Rectal smooth muscle tissue (tissue), 1 donor: Measurements from ENCODE around the gene STAB1.

Experiments used
- H3K27ac ChIP-seq: one replicate; pipeline ENCODE4 v1.7.0; 2013; ENCODE audit warnings: low read depth, low read length, inconsistent platforms
- H3K27me3 ChIP-seq: one replicate; pipeline ENCODE4 v1.7.0; 2013; ENCODE audit warnings: low read length; ENCODE audit not compliant: control insufficient read depth, insufficient read depth
- H3K36me3 ChIP-seq: one replicate; pipeline ENCODE4 v1.7.0; 2013; ENCODE audit warnings: low read length; ENCODE audit not compliant: control insufficient read depth, insufficient read depth
- H3K4me1 ChIP-seq: one replicate; pipeline ENCODE4 v1.7.0; 2013; ENCODE audit warnings: low read length; ENCODE audit not compliant: control insufficient read depth, insufficient read depth
- H3K4me3 ChIP-seq: one replicate; pipeline ENCODE4 v1.7.0; 2013; ENCODE audit warnings: low read length
- H3K9ac ChIP-seq: one replicate; pipeline ENCODE4 v1.7.0; 2013; ENCODE audit warnings: low read length

The STAB1 gene, protein sequence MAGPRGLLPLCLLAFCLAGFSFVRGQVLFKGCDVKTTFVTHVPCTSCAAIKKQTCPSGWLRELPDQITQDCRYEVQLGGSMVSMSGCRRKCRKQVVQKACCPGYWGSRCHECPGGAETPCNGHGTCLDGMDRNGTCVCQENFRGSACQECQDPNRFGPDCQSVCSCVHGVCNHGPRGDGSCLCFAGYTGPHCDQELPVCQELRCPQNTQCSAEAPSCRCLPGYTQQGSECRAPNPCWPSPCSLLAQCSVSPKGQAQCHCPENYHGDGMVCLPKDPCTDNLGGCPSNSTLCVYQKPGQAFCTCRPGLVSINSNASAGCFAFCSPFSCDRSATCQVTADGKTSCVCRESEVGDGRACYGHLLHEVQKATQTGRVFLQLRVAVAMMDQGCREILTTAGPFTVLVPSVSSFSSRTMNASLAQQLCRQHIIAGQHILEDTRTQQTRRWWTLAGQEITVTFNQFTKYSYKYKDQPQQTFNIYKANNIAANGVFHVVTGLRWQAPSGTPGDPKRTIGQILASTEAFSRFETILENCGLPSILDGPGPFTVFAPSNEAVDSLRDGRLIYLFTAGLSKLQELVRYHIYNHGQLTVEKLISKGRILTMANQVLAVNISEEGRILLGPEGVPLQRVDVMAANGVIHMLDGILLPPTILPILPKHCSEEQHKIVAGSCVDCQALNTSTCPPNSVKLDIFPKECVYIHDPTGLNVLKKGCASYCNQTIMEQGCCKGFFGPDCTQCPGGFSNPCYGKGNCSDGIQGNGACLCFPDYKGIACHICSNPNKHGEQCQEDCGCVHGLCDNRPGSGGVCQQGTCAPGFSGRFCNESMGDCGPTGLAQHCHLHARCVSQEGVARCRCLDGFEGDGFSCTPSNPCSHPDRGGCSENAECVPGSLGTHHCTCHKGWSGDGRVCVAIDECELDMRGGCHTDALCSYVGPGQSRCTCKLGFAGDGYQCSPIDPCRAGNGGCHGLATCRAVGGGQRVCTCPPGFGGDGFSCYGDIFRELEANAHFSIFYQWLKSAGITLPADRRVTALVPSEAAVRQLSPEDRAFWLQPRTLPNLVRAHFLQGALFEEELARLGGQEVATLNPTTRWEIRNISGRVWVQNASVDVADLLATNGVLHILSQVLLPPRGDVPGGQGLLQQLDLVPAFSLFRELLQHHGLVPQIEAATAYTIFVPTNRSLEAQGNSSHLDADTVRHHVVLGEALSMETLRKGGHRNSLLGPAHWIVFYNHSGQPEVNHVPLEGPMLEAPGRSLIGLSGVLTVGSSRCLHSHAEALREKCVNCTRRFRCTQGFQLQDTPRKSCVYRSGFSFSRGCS (N-terminal part only)

DNA sequence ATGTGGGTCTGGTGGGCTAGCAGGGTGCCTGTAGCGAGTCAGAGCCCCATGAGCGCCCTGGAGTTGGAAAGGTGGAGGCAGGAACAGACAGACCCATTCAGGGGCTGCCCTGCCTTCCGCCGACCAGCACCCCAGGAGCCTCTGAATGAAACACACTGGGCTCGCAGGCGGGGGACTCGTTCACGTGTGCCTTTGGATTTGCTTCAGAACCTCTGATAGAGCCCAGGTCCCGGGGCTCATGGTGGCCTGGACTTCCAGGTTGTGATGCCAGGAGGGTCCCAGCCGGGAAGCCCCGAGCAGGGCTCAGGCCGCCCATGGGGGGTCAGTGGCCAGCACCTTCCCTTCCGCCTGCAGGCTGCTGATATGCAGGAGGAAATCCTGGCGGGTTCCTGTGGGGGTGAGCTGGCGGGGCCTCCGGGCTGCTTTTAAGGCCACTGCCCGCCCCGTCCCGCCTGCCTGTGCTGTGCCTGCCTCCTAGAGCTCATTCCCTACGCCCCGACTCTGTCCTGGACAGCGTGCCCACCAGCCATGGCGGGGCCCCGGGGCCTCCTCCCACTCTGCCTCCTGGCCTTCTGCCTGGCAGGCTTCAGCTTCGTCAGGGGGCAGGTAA is at the start of gene STAB1:
Gene STAB1, plus strand, starts transcription at position 453 of the 610 bp plus-strand sequence. Its CDS starts 76 bp downstream, at position 529.
- no peaks in the 10 kb centered on the region for H3K4me1 ChIP-seq
- H3K27me3 ChIP-seq: no peaks in the 10 kb centered on the region

DNA sequence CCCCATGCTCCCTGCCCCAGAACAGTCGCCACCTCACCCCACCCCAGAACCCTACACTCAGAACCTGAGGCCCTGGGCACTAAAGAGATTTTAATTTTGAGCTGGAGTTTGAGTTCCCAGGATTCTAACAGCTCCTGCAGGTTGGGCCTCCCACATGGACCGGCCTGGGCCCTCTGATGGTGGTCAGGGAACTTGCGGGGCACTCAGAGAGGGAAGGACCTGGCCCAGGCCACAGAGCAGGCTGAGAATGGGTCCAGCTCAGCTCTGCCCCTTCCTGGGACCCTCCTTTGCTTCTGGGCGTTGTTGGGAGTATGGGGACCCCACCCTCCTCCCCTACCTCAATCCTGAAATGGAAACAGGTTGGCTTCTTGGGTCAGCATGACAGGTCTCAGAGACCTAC is 49.1 kb upstream of the STAB1 start:
- no peak overlapping the region for H3K4me3 ChIP-seq
- H3K27me3 ChIP-seq: no peaks in the 10 kb centered on the region
- H3K9ac ChIP-seq: no peak overlapping the region
- H3K27ac ChIP-seq: no peak overlapping the region
- H3K36me3 ChIP-seq: no peaks in the 10 kb centered on the region
- no peaks in the 10 kb centered on the region for H3K4me1 ChIP-seq

More for the DNA sequence above, at the start of gene STAB1:
- Histone ChIP-seq H3K4me3 (peak within 1 kb of the TSS; percentile 57), H3K9ac (peak within 1 kb of the TSS; percentile 41), H3K36me3 (peaks cover 24% of the 10 kb centered on the region), H3K27ac (peak within 1 kb of the TSS; percentile 55)

- no peak overlapping the region for H3K4me3 ChIP-seq
- no peaks in the 10 kb centered on the region for H3K27me3 ChIP-seq
- no peak overlapping the region for H3K27ac ChIP-seq
- H3K36me3 ChIP-seq: no peaks in the 10 kb centered on the region
- H3K4me1 ChIP-seq: no peaks in the 10 kb centered on the region
- no peak overlapping the region for H3K9ac ChIP-seq
These were observed 48.3 kb upstream of the STAB1 start for GRCh38 chr3:52446631-52447511.

DNA sequence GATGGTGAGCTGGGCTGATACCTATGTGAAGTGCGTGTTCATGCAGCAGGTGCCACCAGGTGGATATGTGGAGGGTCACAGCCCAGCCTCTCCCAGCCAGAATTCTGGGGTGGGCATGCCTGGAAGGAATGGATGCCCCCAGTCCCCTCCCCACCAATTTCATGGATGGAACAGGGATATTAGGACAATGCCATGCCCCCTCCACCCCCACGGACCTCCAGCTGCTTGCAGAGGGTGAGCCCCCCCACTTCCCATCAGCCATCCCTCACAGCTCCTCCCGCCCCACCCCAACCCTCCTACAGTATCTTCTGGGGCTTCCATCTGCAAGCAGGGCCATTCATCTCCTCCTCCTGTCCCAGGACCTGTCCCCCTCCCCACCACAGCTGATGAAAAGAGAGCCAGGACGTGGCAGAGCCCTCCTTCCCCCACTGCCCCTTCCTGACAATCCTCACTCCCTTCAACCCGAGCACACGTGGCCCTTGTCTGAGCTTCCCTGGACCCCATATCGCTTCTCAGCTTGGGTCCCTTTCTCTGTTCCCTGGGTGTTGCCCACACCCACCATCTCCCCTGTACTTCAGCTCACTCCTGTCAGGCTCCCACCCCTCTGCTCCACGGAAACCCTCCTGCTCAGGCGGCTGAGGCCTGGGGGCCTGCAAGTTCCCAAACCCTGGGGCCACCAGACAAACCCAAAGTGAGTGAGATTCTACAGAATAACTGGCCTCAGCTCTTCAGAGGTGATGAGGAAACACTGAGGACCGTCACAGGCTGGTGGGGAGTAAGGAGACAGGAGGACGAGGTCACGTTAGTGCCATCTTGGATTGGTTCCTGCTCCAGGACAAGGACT is 47.4 kb upstream of the STAB1 start:
- Histone ChIP-seq H3K27ac (no peak overlapping the region), H3K4me3 (no peak overlapping the region)

DNA sequence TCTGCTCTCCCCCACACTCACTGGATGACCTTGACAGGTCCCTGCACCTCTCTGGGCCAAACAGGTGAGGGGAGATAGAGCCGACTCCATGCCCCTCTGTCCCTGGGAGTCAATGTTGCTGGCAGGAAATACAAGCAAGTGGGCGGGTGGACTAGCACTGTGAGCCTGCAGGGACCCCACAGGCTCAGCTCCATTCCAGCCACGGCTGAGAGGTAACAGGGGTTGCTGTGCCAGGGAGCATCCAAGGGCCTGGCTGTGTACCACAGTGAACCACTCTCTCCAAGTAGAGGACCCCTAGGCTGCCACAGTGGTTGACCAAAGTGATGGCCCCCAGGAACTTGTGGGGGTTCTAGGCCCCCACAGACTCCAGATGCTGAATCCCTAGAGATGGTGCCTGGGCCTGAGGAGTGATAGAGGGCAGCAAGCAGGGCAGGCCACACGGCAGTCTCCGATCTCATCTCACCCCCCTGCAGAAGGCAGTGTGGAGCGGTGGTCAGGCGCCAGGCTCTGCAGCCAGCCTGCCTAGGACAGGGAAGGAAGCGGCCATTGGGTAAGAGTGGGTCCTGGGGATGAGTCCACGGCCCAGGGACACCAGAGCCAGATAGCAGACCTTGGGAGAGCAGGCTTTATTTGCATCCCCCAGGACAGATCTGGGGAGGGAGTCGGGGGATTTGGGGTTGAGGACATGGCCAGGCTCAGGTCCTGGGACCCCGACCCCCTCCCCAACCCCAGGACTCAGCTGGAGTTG is 44.5 kb upstream of the STAB1 start:
- Histone ChIP-seq H3K36me3 (no peaks in the 10 kb centered on the region), H3K27me3 (no peaks in the 10 kb centered on the region), H3K9ac (no peak overlapping the region), H3K4me3 (no peak overlapping the region), H3K27ac (no peak overlapping the region), H3K4me1 (peaks cover 10% of the 10 kb centered on the region)

More for the DNA sequence above, 47.4 kb upstream of the STAB1 start:
- Histone ChIP-seq H3K36me3 (no peaks in the 10 kb centered on the region), H3K27me3 (no peaks in the 10 kb centered on the region), H3K9ac (no peak overlapping the region), H3K4me1 (no peaks in the 10 kb centered on the region)

DNA sequence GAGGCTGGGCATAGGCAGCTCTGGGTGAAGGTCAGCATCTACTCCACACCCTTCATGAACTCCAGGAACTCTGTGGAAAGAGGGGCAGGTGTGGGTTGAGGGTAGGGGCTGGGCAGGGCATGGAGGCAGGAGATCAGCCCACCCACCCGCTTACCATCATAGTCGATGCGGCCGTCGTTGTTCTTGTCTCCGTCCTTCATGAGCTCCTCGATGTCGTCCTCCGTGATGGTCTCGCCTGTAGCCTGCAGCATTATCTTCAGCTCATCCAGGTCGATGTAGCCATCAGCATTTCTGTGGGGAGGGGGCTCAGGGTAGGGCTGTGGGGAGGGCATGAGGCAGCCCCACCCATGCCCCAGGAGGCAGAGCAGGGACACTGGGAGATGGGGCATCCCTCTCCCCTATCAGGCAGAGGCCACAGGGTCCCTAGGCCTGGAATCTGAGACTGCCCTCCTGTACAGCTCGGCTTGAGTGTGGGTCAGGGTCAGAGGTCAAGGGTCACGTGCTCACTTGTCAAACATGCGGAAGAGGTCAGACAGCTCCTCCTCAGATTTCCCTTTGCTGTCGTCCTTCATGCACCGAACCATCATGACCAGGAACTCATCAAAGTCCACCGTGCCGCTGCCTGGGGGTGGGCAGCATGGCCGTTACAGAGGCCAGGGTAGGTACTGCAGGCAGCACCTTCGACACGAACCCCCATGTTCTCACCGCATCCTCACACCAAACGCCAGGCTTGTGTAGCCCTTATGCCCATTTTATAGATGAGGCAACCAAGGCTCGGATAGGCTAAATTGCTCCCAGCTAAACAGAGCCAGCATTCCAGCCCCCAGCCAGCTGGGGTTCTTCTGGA is 43.7 kb upstream of the STAB1 start:
- Histone ChIP-seq H3K4me3 (no peak overlapping the region), H3K4me1 (peaks cover 10% of the 10 kb centered on the region), H3K27me3 (no peaks in the 10 kb centered on the region), H3K9ac (no peak overlapping the region), H3K27ac (no peak overlapping the region), H3K36me3 (no peaks in the 10 kb centered on the region)

GRCh38 chr3:52452126-52452525 is 43.0 kb upstream of the STAB1 start:
- no peaks in the 10 kb centered on the region for H3K36me3 ChIP-seq
- H3K27ac ChIP-seq: no peak overlapping the region
- H3K9ac ChIP-seq: no peak overlapping the region
- H3K27me3 ChIP-seq: no peaks in the 10 kb centered on the region
- no peak overlapping the region for H3K4me3 ChIP-seq
- H3K4me1 ChIP-seq: peaks cover 13% of the 10 kb centered on the region

- Histone ChIP-seq H3K27me3 (no peaks in the 10 kb centered on the region), H3K27ac (no peak overlapping the region), H3K4me3 (no peak overlapping the region), H3K9ac (no peak overlapping the region), H3K36me3 (peaks cover 1% of the 10 kb centered on the region), H3K4me1 (peaks cover 13% of the 10 kb centered on the region)
These were observed 42.4 kb upstream of the STAB1 start for GRCh38 chr3:52452570-52453221.

DNA sequence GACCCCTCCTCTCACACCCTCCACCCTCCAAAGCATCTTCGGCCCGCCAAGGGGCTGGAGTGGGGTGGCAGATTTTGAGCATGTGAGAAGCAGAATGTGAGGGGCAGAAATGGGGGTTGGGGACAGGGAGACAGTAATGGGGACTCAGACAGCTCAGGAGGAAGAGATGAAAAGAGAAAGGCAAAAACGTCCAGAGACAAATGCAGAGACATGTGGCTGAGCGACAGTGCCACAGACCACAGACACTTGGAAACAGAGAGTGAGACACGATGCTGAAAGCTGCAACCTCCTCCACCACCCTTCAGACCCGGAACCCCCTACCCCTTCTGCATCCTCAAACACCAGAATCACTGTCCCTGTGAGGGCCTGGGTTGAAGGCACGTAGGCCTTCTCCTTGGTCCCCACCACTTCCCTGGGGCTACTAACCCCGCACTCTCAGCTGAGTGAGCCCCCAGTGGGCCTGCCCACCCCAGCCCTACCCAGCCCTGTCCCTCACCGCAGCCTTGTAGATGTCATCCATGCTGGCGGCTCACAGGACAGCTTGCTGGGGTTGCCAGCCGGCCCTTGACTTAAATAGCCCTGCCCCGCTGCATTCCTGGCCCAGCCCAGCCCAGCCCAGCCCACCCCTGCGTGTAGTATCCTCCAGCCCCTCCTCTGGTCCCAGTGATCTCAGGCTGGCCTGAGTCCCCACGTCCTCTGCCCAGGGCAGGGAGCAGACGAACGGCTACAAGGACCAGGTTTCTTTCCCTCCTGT is 41.5 kb upstream of the STAB1 start, which contains the start of gene TNNC1:
Gene TNNC1, minus strand, starts transcription at position 546 of the 754 bp plus-strand sequence. Its CDS starts 26 bp downstream, at position 520.
- peak within 1 kb of the TSS; percentile 75 for H3K4me3 ChIP-seq
- H3K27me3 ChIP-seq: no peaks in the 10 kb centered on the region
- H3K27ac ChIP-seq: peak within 1 kb of the TSS; percentile 83
- peak within 1 kb of the TSS; percentile 56 for H3K9ac ChIP-seq
- H3K4me1 ChIP-seq: peaks cover 13% of the 10 kb centered on the region
- peaks cover 10% of the 10 kb centered on the region for H3K36me3 ChIP-seq
